PC-9 (cell line): ENCODE results near the gene CRYBB2. TPM values are rescaled to one million over a fixed set of nuclear protein-coding genes. Genes with fewer than 3 reads are reported as not detected.

ENCODE experiments used
- BruUV-seq: library from RNA; stranded (reverse); fragments of 400-500 nt; replicated peaks from 2 replicates; lab custom pipeline; 2021; lab: Mats Ljungman, UMichigan
- CTCF ChIA-PET: fragments of 300-600 bp; sonication (Branson Sonifier 250); formaldehyde crosslinking; loops from one replicate; lab custom pipeline; 2022; ENCODE audit warnings: antibody characterized with exemption; lab: Charles Lee
- POLR2A ChIA-PET: fragments of 300-600 bp; sonication (Branson Sonifier 250); formaldehyde crosslinking; loops from one replicate; lab custom pipeline; 2022; ENCODE audit warnings: antibody characterized with exemption; ENCODE audit not compliant: unreplicated experiment; lab: Charles Lee
- DNase-seq, 2 experiments: peaks; one replicate each; pipeline versions ENCODE4 v3.0.0 to v3.0.0-alpha.2; 2015 to 2022; ENCODE audit warnings: mixed read lengths in 1 of 2
- H2AFZ ChIP-seq: fragments of 200-600 bp; sonication (generic); 2 replicates; pipeline ENCODE4 v1.8.1; 2017; ENCODE audit warnings: antibody characterized with exemption
- H3F3A ChIP-seq: fragments of 200-600 bp; sonication (generic); 2 replicates; pipeline ENCODE4 v1.8.1; 2017; ENCODE audit warnings: antibody characterized with exemption, mild to moderate bottlenecking, low read depth; ENCODE audit not compliant: insufficient read depth
- H3K27ac ChIP-seq: fragments of 200-600 bp; sonication (generic); 2 replicates; pipeline ENCODE4 v1.6.1; 2016; ENCODE audit warnings: mixed run types
- H3K27me3 ChIP-seq: fragments of 200-600 bp; sonication (generic); 2 replicates; pipeline ENCODE4 v1.6.1; 2016; ENCODE audit warnings: low read depth, mixed run types; ENCODE audit not compliant: insufficient read depth
- H3K36me3 ChIP-seq: fragments of 200-600 bp; sonication (generic); 2 replicates; pipeline ENCODE4 v1.6.1; 2016; ENCODE audit warnings: low read depth, mixed run types
- H3K4me1 ChIP-seq: fragments of 200-600 bp; sonication (generic); replicated peaks from 2 replicates; pipeline ENCODE4 v1.6.1; 2016; ENCODE audit warnings: mixed run types; ENCODE audit not compliant: insufficient read depth
- H3K4me2 ChIP-seq: fragments of 200-600 bp; sonication (generic); 2 replicates; pipeline ENCODE4 v1.6.1; 2017; ENCODE audit warnings: mixed run types
- H3K4me3 ChIP-seq: fragments of 200-600 bp; sonication (generic); 2 replicates; pipeline ENCODE4 v1.6.1; 2016; ENCODE audit warnings: mixed run types
- H3K79me2 ChIP-seq: fragments of 200-600 bp; sonication (generic); 2 replicates; pipeline ENCODE4 v1.6.1; 2017; ENCODE audit warnings: low read depth, mixed run types
- H3K9me2 ChIP-seq: fragments of 200-600 bp; sonication (generic); 2 replicates; pipeline ENCODE4 v1.8.1; 2017; ENCODE audit warnings: mild to moderate bottlenecking; ENCODE audit not compliant: insufficient read depth
- H3K9me3 ChIP-seq: fragments of 200-600 bp; sonication (generic); 2 replicates; pipeline ENCODE4 v1.8.1; 2016; ENCODE audit warnings: low read depth; ENCODE audit not compliant: insufficient read depth
- H4K20me1 ChIP-seq: fragments of 200-600 bp; sonication (generic); 2 replicates; pipeline ENCODE4 v1.8.1; 2017; ENCODE audit not compliant: insufficient read depth
- EZH2 ChIP-seq: fragments of 200-600 bp; sonication (generic); IDR thresholded peaks from 2 replicates; pipeline ENCODE4 v1.8.0; 2017; ENCODE audit warnings: antibody characterized with exemption, low read depth
- intact Hi-C: fragments of 100-400 bp; cut with micrococcal nuclease; formaldehyde crosslinking; loops from one replicate; pipeline ENCODE4 v1.10.0; 2022; ENCODE audit not compliant: unreplicated experiment
- total RNA-seq: library from RNA; stranded (reverse); gene quantifications from 2 replicates; pipeline ENCODE4 v1.2.3, GENCODE V29; 2021
- TF ChIP-seq, protein P1 (sequence below): fragments of 200-600 bp; sonication (generic); conservative IDR thresholded peaks from 2 replicates; pipeline ENCODE4 v1.6.1; 2017; ENCODE audit warnings: mixed run types, antibody characterized with exemption, mild to moderate bottlenecking, moderate library complexity

CRYBB2 gene
- total RNA-seq, 1 experiment from 2014 or later: 1.0 TPM

DNA sequence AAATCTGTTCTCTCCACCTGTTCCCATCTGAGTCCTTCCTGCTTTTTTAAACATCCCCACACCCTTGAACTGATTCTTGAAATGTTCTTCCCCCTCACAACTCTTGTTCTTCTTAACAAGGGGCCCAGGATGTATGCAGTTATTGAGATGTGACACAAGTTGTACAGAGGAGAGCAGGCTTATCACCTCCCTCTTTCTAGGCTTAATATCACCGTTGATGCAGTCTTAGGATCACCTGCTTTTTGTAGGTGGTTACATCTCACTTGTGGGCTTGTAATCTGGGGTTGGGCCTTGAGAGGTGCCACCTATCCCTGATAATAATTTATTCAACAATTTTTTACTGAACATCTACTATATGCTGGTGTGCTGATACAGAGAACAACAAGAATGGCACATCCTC lies 13.6 kb upstream of the CRYBB2 start:
- no peaks in the 10 kb centered on the region for H3K4me1 ChIP-seq
- no peaks in the 10 kb centered on the region for H3K36me3 ChIP-seq
- no peaks in the 10 kb centered on the region for H3K9me2 ChIP-seq
- peaks cover 2% of the 10 kb centered on the region; the same call in 1 of the 2 replicates for H3F3A ChIP-seq
- DNase-seq: no peak
- H2AFZ ChIP-seq: no peak overlapping the region
- ChIA-PET POLR2A (no interaction called here), CTCF (no interaction called here)
- no peak overlapping the region for H3K4me2 ChIP-seq
- H3K9me3 ChIP-seq: no peaks in the 10 kb centered on the region
- no peaks in the 10 kb centered on the region for H3K27me3 ChIP-seq
- H3K27ac ChIP-seq: no peak overlapping the region
- no peaks in the 10 kb centered on the region for H3K79me2 ChIP-seq
- no peak for TF ChIP-seq EZH2
- TF ChIP-seq, protein P1, sequence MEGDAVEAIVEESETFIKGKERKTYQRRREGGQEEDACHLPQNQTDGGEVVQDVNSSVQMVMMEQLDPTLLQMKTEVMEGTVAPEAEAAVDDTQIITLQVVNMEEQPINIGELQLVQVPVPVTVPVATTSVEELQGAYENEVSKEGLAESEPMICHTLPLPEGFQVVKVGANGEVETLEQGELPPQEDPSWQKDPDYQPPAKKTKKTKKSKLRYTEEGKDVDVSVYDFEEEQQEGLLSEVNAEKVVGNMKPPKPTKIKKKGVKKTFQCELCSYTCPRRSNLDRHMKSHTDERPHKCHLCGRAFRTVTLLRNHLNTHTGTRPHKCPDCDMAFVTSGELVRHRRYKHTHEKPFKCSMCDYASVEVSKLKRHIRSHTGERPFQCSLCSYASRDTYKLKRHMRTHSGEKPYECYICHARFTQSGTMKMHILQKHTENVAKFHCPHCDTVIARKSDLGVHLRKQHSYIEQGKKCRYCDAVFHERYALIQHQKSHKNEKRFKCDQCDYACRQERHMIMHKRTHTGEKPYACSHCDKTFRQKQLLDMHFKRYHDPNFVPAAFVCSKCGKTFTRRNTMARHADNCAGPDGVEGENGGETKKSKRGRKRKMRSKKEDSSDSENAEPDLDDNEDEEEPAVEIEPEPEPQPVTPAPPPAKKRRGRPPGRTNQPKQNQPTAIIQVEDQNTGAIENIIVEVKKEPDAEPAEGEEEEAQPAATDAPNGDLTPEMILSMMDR: no peak
- BruUV-seq: no TSS peak
- intact Hi-C loops: loop anchor here (10.0 kb wide), 1 partner anchor 569 kb away; no protein-coding TSS in a partner anchor
- no peak overlapping the region for H3K4me3 ChIP-seq
- peaks cover 3% of the 10 kb centered on the region; the same call in 1 of the 2 replicates for H4K20me1 ChIP-seq

DNA sequence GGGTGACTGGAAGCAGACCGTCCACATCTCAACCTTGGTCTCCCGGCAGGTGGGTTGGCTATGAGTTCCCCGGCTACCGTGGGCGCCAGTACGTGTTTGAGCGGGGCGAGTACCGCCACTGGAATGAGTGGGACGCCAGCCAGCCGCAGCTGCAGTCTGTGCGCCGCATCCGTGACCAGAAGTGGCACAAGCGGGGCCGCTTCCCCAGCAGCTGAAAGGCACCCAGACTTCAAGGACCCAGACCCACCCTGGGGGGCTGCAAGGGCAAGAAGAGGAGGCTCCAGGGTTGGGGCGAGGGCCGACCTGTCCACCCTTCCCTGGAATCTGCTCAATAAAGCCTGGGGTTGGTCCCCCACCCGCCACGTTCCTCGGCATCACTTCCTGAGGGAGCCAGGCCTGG lies 12.4 kb upstream of the CRYBB2 start:
- intact Hi-C loops: loop anchor here (10.0 kb wide), 1 partner anchor 568 kb away; no protein-coding TSS in a partner anchor
- no peak overlapping the region for H3K27ac ChIP-seq
- H4K20me1 ChIP-seq: peaks cover 3% of the 10 kb centered on the region; the same call in 1 of the 2 replicates
- no peaks in the 10 kb centered on the region for H3K36me3 ChIP-seq
- no peaks in the 10 kb centered on the region for H3K9me2 ChIP-seq
- no peaks in the 10 kb centered on the region for H3K27me3 ChIP-seq
- BruUV-seq: no TSS peak
- POLR2A ChIA-PET: no interaction called here
- DNase-seq: no peak
- no peaks in the 10 kb centered on the region for H3K79me2 ChIP-seq
- H3K9me3 ChIP-seq: no peaks in the 10 kb centered on the region
- CTCF ChIA-PET: no interaction called here
- H3K4me1 ChIP-seq: no peaks in the 10 kb centered on the region
- no peak overlapping the region for H3K4me2 ChIP-seq
- no peak overlapping the region for H2AFZ ChIP-seq
- TF ChIP-seq EZH2: no peak
- TF ChIP-seq, protein P1: no peak
- H3K4me3 ChIP-seq: no peak overlapping the region
- no peaks in the 10 kb centered on the region for H3F3A ChIP-seq

DNA sequence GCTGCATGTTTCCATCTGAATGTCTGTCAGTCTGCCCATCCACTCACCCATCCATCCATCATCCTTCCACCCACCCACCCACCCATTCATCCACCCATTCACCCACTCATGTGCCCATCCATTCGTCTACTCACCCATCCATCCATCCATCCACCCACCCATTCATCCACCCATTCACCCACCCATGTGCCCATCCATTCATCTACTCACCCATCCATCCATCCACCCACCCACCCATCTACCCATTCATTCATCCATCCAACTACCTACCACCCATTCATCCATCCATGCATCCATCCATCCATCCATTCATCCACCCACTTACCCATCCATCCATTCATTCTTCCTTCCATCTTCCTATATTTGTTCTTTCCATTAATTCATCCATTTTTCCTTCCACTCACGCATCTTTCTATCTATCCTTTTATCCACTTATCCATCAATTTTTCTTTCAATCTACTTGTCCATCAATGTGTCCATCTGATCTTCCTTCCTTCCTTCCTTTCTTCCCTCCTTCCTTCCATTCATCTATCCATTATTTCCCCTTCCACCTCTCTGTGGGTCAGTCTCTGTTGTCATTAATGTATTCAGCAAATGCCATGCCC lies 11.8 kb upstream of the CRYBB2 start:
- Histone ChIP-seq H3K4me2 (no peak overlapping the region), H3K27ac (no peak overlapping the region), H3K79me2 (no peaks in the 10 kb centered on the region), H3F3A (no peaks in the 10 kb centered on the region), H3K9me3 (no peaks in the 10 kb centered on the region), H3K27me3 (no peaks in the 10 kb centered on the region), H3K4me1 (no peaks in the 10 kb centered on the region), H4K20me1 (peaks cover 1% of the 10 kb centered on the region; the same call in 1 of the 2 replicates), H3K9me2 (no peaks in the 10 kb centered on the region), H2AFZ (no peak overlapping the region), H3K4me3 (no peak overlapping the region), H3K36me3 (no peaks in the 10 kb centered on the region)
- POLR2A ChIA-PET: no interaction called here
- CTCF ChIA-PET: no interaction called here
- TF ChIP-seq EZH2: no peak
- TF ChIP-seq, protein P1: no peak
- no peak for DNase-seq
- intact Hi-C loops: loop anchor here (10.0 kb wide), 1 partner anchor 567 kb away; no protein-coding TSS in a partner anchor
- no TSS peak for BruUV-seq
